Cardiac septum (tissue), 1 donor: ENCODE measurements around the gene MAML2. TPM values are rescaled to one million over a fixed set of nuclear protein-coding genes. Genes with fewer than 3 reads are reported as not detected.

Experiments
- DNase-seq: peaks from one replicate; pipeline ENCODE4 v3.0.0-alpha.2; 2020; ENCODE audit warnings: low spot score
- intact Hi-C: fragments of 100-400 bp; cut with DNase I; formaldehyde crosslinking; loops from one replicate; pipeline ENCODE4 v1.14.0; 2022
- total RNA-seq: library from RNA; stranded (reverse); fragmentation: NEBNext Ultra II Directional; extraction: Animal tissue kit (Norgen Biotek cat#: 25700); gene quantifications from one replicate; pipeline ENCODE4 v1.2.1, GENCODE V29; 2021
- donor health status: DM: no; HTN: no; CAD: no.

Gene MAML2
- total RNA-seq, 1 donor from 2014 or later = 4.8 TPM

DNA sequence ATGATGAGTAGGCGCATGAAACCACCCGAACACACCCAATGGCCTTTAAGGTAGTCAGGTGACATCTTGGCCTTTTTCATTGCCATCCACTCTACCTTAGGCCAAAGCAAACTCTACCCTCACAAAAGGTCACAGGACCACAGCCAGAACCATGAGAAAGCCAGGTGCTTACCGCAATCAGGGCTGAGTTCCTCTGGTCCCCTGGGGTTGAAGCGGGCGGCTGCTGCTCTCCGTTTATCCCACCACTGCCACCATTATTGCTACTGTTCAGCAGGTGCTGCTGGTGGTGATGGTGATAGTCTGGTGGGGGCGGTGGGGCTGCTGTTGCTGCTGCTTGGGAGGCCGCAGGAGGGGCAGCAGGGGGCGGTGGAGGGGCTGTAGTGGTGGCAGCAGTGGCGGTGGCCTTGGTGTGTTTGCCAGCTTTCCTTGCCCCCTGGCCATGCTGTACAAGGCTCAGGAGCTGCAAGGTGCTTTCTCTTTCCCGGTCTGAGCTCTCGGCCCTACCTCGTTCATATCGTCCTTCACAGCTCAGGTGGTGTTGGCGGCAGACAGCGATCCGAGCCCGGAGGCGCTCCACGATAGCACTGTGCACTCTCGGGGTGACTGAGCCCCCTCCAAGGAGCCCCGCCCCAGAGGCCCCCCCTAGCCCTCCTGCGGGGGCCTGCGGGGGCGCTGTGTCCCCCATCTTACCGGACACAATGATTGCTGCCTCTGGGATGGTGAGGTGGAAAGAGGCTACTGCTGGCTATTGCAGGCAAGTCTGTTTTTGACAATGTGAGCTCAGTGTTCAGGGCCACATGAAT is 1.6 kb downstream of the MAML2 start:
- intact Hi-C loops = loop anchor here (2.0 kb wide), 1 partner anchor 99 kb away; no protein-coding TSS in a partner anchor
- DNase-seq = peak; percentile 81

DNA sequence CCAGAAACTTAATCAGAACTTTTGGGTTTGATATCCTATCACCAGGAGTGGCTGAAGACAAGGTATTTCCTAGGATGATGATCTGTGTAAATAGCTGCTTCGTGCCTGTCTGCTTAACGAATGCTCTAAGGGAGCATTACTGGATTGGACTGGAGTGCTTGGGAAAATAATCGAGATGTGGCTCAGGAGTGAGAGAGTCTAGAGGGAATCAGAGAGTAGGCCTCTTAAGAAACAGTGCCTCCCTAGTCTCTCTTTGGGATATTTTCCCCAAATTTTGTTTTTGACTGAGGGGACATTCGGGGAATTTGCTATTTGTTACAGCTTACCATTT is 2.5 kb downstream of the MAML2 start:
- no peak for DNase-seq
- intact Hi-C loops = loop anchor here (2.0 kb wide), 1 partner anchor 98 kb away; no protein-coding TSS in a partner anchor

GRCh38 chr11:96339706-96340554 is 3.1 kb downstream of the MAML2 start:
- intact Hi-C loops = loop anchor here (2.0 kb wide), 1 partner anchor 97 kb away; no protein-coding TSS in a partner anchor

GRCh38 chr11:96338910-96339705 is 3.9 kb downstream of the MAML2 start:
- DNase-seq = no peak
- intact Hi-C loops = loop anchor here (1.0 kb wide), 1 partner anchor 32 kb away; no protein-coding TSS in a partner anchor

More at GRCh38 chr11:96339706-96340554, 3.1 kb downstream of the MAML2 start:
- DNase-seq = no peak

DNA sequence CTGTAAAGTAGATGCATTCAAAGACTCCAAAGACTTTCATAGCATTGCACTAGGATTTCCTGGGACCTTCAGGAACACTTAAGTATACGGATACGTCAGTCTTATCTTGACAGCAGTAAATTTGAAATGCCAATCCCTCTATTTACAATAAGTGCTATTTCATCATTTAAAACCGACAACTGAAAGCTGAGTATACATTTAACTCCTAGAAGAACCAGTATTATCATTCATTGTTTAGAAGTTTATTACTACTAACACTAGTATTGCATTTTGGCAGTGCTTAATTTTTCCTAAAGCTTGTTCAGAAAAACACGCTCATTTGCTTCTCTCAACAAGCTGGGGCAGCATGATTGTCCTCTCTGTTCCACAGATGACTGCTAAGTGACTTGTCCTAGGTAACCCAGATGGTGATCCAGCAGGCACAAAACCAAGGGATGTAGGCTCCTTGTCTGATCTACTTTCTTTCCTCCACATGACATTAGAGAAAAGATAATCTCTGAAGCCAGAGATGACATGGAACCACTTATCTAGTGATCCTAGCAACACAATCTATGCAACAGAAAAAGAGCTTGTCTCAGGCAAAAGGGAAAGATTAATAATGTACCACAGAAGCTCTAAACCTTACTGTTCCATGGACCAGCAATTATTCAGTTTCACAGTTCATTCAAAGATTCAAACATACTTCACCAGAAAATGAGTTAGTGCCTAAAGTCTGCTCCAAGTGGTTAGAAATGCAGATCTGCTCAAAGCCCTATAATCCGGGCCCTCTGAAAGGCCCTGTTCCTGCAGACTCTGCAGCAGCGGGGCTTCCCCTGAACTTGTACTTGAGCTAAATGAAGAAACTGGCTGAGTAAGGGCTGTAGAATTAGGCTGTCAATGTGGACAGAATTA is 5.2 kb downstream of the MAML2 start:
- DNase-seq = no peak
- intact Hi-C loops = loop anchor here (1.0 kb wide), 1 partner anchor 30 kb away; no protein-coding TSS in a partner anchor

DNA sequence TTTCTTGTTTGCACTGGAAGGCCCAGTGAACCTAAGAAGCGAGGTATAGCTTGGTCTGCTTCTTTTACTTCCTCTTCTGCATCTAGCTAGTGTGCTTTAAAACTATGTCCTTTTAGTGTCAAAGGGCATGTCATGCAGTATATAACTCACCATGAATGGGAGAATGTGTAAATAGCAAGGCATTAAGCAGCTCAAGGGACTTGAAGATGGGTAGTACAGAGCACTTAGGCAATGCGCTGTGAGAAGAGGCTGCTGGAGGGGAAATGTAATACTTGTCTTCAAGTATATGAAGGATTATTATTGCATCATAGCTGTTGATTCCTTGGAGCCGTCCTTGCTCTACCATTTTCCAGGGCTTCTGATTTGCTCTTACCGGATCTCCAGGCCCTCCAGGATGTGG is 7.6 kb downstream of the MAML2 start:
- DNase-seq = no peak
- intact Hi-C loops = no loop called here

DNA sequence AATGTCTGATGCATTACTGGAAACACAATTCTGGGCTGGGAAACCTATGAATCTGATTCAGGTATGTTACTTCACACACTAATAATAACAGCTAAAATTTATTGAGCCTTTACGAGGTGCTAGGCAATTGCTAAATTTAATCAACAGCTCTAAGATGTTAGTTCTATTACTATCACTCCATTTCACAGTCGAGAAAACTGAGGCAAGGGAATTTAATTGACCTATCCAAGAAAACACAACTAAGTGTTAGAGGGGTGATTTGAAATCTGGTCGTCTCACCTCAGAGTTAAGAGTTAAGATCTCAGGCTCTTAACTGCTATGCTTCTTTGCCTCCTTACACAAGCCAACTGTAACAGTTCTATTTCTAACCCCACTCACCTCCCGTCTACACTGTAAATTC is 8.8 kb downstream of the MAML2 start:
- no peak for DNase-seq
- intact Hi-C loops = no loop called here

DNA sequence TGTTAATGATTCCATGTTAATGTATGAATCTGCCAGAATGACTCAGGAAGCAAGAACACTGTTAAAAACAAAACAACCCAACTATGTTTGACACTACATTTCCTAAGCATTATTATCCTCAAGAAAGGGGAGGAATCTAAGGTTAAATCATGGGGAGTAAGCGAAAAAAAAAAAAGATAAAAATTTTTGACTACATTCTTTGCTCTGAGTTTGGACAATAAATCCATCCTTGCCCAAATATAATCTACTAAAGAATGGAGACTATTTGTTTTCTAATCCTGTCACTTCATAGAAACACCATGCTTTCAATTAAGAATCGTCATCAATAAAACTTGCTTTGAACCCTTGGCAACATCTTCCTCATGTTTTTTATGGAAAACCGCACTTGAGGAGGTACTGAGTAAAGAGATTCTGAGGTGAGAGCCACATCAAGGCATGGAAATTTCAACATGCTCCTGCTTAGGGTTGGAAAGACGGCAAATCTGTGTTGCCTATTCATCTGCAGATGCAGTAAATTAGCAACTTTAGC is 9.7 kb downstream of the MAML2 start:
- no peak for DNase-seq
- intact Hi-C loops = no loop called here

DNA sequence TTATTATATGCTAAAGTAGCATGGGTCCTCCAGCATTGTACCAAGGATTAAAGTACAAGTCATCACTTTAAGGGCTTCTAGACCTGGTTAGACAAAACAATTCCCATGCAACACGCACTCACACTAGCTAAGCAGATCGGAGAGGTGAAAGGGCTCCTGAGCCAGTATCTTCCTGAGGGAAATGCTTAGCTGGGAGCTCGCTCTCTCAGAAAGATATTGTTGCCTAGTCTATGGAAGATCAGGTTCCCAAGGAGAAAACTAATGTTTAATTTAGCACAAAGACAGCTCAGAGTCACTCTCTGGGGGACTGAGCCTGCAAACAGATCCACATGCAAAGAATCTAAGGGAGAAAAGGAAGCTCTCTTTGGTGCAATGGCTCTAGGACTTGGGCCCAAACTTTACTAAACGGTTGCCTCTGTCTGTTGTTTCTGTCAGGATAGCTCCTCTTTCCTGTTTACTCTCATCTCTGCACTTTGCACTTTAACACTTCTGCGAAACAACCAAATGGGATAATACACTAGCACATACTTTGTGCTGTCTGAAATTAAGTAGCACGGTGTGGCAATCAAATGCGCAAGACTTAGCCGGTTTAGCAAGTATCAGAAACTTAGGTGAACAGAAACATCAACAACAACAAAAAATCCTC is 10.7 kb downstream of the MAML2 start:
- intact Hi-C loops = no loop called here
- no peak for DNase-seq

GRCh38 chr11:96331699-96332116 is 11.3 kb downstream of the MAML2 start:
- DNase-seq = no peak

DNA sequence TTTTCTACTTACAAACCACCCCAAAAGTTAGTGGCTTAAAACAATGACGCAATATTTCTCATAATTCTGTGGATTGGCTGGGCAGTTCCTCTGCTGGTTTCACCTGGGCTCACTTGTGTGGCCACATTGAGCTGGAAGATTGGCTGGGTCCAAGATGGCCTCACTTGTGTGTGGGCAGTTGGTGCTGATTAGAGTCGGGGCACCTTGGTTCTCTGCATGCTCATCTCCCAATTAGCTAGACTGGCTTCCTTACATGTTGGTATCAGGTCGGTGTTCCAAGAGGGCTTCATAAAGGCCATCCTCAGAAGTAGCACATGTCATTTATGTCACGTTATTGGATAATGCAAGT is 12.5 kb downstream of the MAML2 start:
- no peak for DNase-seq
- intact Hi-C loops = no loop called here

More at GRCh38 chr11:96331699-96332116, 11.3 kb downstream of the MAML2 start:
- intact Hi-C loops = no loop called here

- DNase-seq = no peak
- intact Hi-C loops = no loop called here
These were observed 13.0 kb downstream of the MAML2 start for GRCh38 chr11:96329855-96330510.

- intact Hi-C loops = no loop called here
- DNase-seq = no peak
These were observed 13.6 kb downstream of the MAML2 start for GRCh38 chr11:96329419-96329818.

DNA sequence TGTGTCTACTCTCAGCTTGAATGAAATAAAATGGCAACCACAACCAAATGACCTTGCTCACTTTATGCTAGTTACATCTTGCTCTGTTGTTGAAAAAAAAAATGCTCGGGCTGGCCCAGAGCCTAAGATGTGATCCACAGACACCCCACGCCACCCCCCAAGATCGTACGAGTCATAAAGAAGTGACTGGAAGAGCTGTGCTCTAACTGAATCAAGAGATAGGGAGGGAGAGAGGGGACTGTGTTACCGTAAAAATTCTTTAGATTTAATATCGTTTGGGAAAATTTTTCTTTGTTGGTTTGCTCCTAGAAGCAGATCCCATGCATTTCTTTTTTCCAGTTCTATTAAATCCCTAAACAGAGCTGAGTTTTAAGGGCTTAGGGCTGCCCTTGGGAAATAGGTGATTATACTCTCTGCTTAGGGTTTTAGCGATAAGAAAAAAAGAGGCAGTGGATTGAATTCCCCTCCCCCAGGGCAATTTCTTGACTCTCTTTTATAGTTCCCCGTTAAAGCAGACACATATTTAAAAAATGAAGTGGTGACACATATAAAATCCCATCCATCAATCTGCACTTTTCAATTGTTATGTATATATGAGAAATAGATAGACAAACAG is 14.5 kb downstream of the MAML2 start:
- intact Hi-C loops = no loop called here

GRCh38 chr11:96326959-96327358 is 16.0 kb downstream of the MAML2 start:
- intact Hi-C loops = no loop called here
- DNase-seq = no peak

More for the DNA sequence above, 14.5 kb downstream of the MAML2 start:
- DNase-seq = no peak

DNA sequence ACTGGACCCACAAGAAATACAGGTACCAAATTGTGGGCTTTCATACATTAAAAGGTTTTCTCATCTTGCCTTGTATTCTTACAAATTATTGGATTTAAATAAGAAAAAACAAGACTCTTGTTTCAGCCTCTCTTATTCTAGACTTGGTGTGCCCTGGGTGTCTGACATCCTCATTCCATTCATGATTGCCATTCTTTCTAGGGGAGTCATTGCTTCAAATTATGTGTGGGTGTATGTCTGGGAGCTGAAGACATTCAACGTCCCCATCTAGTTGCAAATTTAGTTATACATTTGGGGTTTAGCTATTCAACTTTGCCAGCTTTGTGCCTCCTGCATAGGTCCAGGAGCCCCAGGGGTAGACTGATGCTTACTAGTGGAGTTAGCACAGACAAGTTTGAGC is 18.1 kb downstream of the MAML2 start:
- intact Hi-C loops = no loop called here
- no peak for DNase-seq

DNA sequence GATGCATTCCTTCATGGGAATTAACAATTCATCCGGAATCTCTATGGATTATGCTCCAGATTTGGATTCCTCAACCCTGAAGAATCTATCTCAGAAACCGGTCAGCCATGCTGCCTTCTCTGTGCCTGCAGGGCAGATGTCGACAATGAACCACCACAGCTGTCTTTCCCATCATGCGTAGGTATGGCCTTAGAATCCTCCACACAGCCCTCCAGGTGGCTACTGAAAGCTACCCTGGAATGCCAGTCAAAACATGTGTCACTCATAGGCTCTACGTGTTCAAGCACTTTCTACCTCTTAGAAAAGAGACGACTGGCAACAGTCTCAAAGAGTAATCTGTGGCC is 19.4 kb downstream of the MAML2 start:
- intact Hi-C loops = no loop called here
- DNase-seq = no peak
